ENCODE measurements around the gene SUGCT.

DNA sequence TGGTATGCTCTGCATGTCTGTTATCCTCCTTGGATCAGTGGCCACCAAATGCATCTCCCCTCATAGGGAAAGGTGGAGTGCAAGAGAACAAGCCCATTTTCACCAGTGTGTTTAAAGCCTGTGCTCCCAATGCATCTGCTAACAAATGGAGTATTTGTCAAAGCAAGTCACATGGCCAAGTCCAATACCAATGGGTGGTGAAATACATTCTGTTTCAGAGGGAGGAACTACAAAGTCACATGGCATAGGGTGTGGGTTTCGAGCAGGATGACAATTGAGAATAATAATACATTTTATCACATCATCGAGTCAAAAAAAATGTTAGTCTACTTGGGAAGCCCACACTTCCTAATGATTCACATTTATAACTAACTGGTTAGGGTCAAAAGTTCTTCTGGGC, 62.7 kb downstream of the SUGCT start:
- TF ChIP-seq POLR2A (IDR thresholded peaks at IDR 0.05; ENCODE audit: low read depth, low read length) = no peak
- TF ChIP-seq POLR2AphosphoS5 (IDR thresholded peaks at IDR 0.05; ENCODE audit: low read depth, low read length) = no peak
- TF ChIP-seq PAX5 (IDR thresholded peaks at IDR 0.05; ENCODE audit: insufficient read depth, low read length, severe bottlenecking) = no peak
